Stomach (tissue), 9 donors: ENCODE data around the gene P2RY1. TPM values are rescaled to one million over a fixed set of nuclear protein-coding genes. Genes with fewer than 3 reads are reported as not detected.

ENCODE experiments used
- DNase-seq, 2 donors: peaks; one replicate each; pipeline versions ENCODE4 v3.0.0 to v3.0.0-alpha.2; 2013 to 2019
- H3K27ac ChIP-seq, 5 donors: fragments of 200-600 bp in 4 of 5; sonication (generic) in 4 of 5; one replicate each; pipeline ENCODE4 v1.5.1; 2013 to 2019; ENCODE audit warnings: mild to moderate bottlenecking in 1 of 5, moderate library complexity in 1 of 5
- H3K27me3 ChIP-seq, 3 donors: fragments of 200-600 bp; sonication (generic); one replicate each; pipeline ENCODE4 v1.5.1; 2017 to 2019; ENCODE audit warnings: mixed run types in 1 of 3
- H3K36me3 ChIP-seq, 4 donors: fragments of 200-600 bp; sonication (generic); 1 replicate in 3 of 4; 2 replicates in 1 of 4; pipeline ENCODE4 v1.5.1; 2016 to 2019
- H3K4me1 ChIP-seq, 4 donors: fragments of 200-600 bp; sonication (generic); one replicate each; pipeline ENCODE4 v1.5.1; 2016 to 2019
- H3K4me3 ChIP-seq, 4 donors: fragments of 200-600 bp; sonication (generic) in 3 of 4; one replicate each; pipeline ENCODE4 v1.5.1; 2016 to 2019; ENCODE audit warnings: mild to moderate bottlenecking in 1 of 4
- H3K9me3 ChIP-seq, 4 donors: fragments of 200-600 bp; sonication (generic); one replicate each; pipeline ENCODE4 v1.5.1; 2016 to 2019
- CTCF ChIP-seq, 7 experiments: fragments of 450-650 bp in 4 of 7; fragments of 200-600 bp in 3 of 7; sonication (generic) in 3 of 7; IDR thresholded peaks; one replicate each; pipeline ENCODE4 v1.5.1; 2016 to 2019; ENCODE audit warnings: antibody characterized with exemption in 7 of 7, control low read depth in 2 of 7, mild to moderate bottlenecking in 1 of 7
- EP300 ChIP-seq: sonication (generic); formaldehyde crosslinking; IDR thresholded peaks from one replicate; pipeline ENCODE4 v1.6.1; 2017; ENCODE audit warnings: antibody characterized with exemption
- POLR2A ChIP-seq, 4 donors: fragments of 450-650 bp; IDR thresholded peaks; one replicate each; pipeline ENCODE4 v1.6.1; 2016; ENCODE audit warnings: antibody characterized with exemption in 4 of 4, control low read depth in 2 of 4, mild to moderate bottlenecking in 1 of 4, moderate library complexity in 1 of 4
- POLR2AphosphoS5 ChIP-seq, 3 donors: sonication (generic); formaldehyde crosslinking; IDR thresholded peaks; one replicate each; pipeline ENCODE4 v1.6.1; 2016; ENCODE audit warnings: antibody characterized with exemption in 3 of 3
- WGBS, 5 donors: extraction: QIAGEN DNeasy Blood & Tissue Kit in 3 of 5; methylation state at CpG; one replicate each; pipeline versions ENCODE4 v1.1.5 to v1.1.7; 2013 to 2018; 5-methylcytosine and 5-hydroxymethylcytosine counted together
- intact Hi-C: fragments of 100-400 bp; cut with DNase I; formaldehyde crosslinking; loops from one replicate; pipeline ENCODE4 v1.15.1; 2023; ENCODE audit warnings: low total_unique reads
- polyA plus RNA-seq, 3 donors: library from polyadenylated mRNA; stranded (reverse); fragments of 200-250 nt; gene quantifications; one replicate each; pipeline ENCODE4 v1.2.3, GENCODE V29; 2013
- total RNA-seq, 5 donors: library from RNA; depleted of rRNA; stranded (reverse); fragments of >200 nt; gene quantifications; one replicate each; pipeline versions ENCODE4 v1.1.0 to v1.2.3, GENCODE V29; 2014 to 2016
- donor health status: healthy with polysubstance abuse.
- donor health status: Bipolar disorder and iron deficiency.
- donor health status: healthy.

P2RY1 gene
- total and polyA plus RNA-seq, 8 donors, result under 0.01 to 29.0 (median 0.80) TPM

- no peaks in the 10 kb centered on the region for H3K36me3 ChIP-seq
- DNase-seq, result no peak
- intact Hi-C loops, result no loop called here
- peaks cover 0 to 30% (median 28%) of the 10 kb centered on the region in 4 donors for H3K4me1 ChIP-seq
- no peak overlapping the region for H3K4me3 ChIP-seq
- TF ChIP-seq POLR2A (IDR thresholded peaks at IDR 0.05) (no peak), POLR2AphosphoS5 (IDR thresholded peaks at IDR 0.05) (no peak), EP300 (no peak), CTCF (IDR thresholded peaks at IDR 0.05) (no peak)
- H3K27ac ChIP-seq, result no peak overlapping the region
- peaks cover 0 to 38% (median 15%) of the 10 kb centered on the region in 3 donors for H3K27me3 ChIP-seq
- no peaks in the 10 kb centered on the region for H3K9me3 ChIP-seq
Observed at GRCh38 chr3:152833089-152833488, 1.8 kb upstream of the P2RY1 start.

- peaks cover 0 to 30% (median 28%) of the 10 kb centered on the region in 4 donors for H3K4me1 ChIP-seq
- peak overlapping the region; percentile 59 to 85 (median 72) for H3K4me3 ChIP-seq
- no peak for DNase-seq
- TF ChIP-seq POLR2AphosphoS5 (IDR thresholded peaks at IDR 0.05) (no peak), CTCF (IDR thresholded peaks at IDR 0.05) (no peak), EP300 (no peak), POLR2A (IDR thresholded peaks at IDR 0.05) (no peak)
- no peaks in the 10 kb centered on the region for H3K36me3 ChIP-seq
- 12 to 17% (median 14%) methylated on average over 14 to 17 of the region's 17 CpGs for WGBS, 5 donors
- intact Hi-C loops, result no loop called here
- H3K9me3 ChIP-seq, result no peaks in the 10 kb centered on the region
- peaks cover 0 to 38% (median 15%) of the 10 kb centered on the region in 3 donors for H3K27me3 ChIP-seq
- H3K27ac ChIP-seq, result peak overlapping the region; percentile 52 to 81 (median 76)
Observed at GRCh38 chr3:152834191-152834775, 648 bp upstream of the P2RY1 start.

GRCh38 chr3:152835601-152836102 is 721 bp downstream of the P2RY1 start:
- TF ChIP-seq POLR2A (IDR thresholded peaks at IDR 0.05), result no peak
- TF ChIP-seq POLR2AphosphoS5 (IDR thresholded peaks at IDR 0.05), result no peak
- no peak for TF ChIP-seq EP300
- no peak for TF ChIP-seq CTCF (IDR thresholded peaks at IDR 0.05)

GRCh38 chr3:152836269-152836668 is 1.3 kb downstream of the P2RY1 start:
- Histone ChIP-seq H3K9me3 (no peaks in the 10 kb centered on the region), H3K4me3 (peak overlapping the region; percentile 59 to 85 (median 72)), H3K27ac (peak overlapping the region in 1 of 5 donors; percentile 81), H3K27me3 (peaks cover 0 to 33% (median 15%) of the 10 kb centered on the region in 3 donors), H3K4me1 (peaks cover 0 to 30% (median 28%) of the 10 kb centered on the region in 4 donors), H3K36me3 (no peaks in the 10 kb centered on the region)
- TF ChIP-seq POLR2AphosphoS5 (IDR thresholded peaks at IDR 0.05), result no peak
- TF ChIP-seq EP300, result no peak
- no peak for TF ChIP-seq CTCF (IDR thresholded peaks at IDR 0.05)
- no peak for TF ChIP-seq POLR2A (IDR thresholded peaks at IDR 0.05)
- intact Hi-C loops, result no loop called here
- DNase-seq, result no peak
- WGBS, 5 donors, result 68 to 81% (median 72%) methylated on average over 14 of the region's 14 CpGs

More at GRCh38 chr3:152835601-152836102, 721 bp downstream of the P2RY1 start:
- peak overlapping the region; percentile 59 to 85 (median 72) for H3K4me3 ChIP-seq
- peaks cover 0 to 30% (median 28%) of the 10 kb centered on the region in 4 donors for H3K4me1 ChIP-seq
- intact Hi-C loops, result no loop called here
- peak overlapping the region in 4 of 5 donors; percentile 52 to 81 (median 78) for H3K27ac ChIP-seq
- peaks cover 0 to 38% (median 15%) of the 10 kb centered on the region in 3 donors for H3K27me3 ChIP-seq
- H3K9me3 ChIP-seq, result no peaks in the 10 kb centered on the region
- 2 to 3% (median 3%) methylated on average over 27 to 47 of the region's 47 CpGs for WGBS, 5 donors
- DNase-seq, result peak; percentile 26 to 62
- no peaks in the 10 kb centered on the region for H3K36me3 ChIP-seq
